HepG2 (cell line): ENCODE results near the gene GLIS2. TPM values are rescaled to one million over a fixed set of nuclear protein-coding genes. Genes with fewer than 3 reads are reported as not detected.

Experiments used
- CHCHD3 ChIP-seq: sonication (generic); formaldehyde crosslinking; IDR thresholded peaks from 2 replicates; pipeline ENCODE4 v1.8.0; 2022; ENCODE audit warnings: mild to moderate bottlenecking, missing genetic modification reagents, moderate library complexity
- DNMT3B ChIP-seq: conservative IDR thresholded peaks from 2 replicates; pipeline ENCODE4 v1.6.1; 2016; ENCODE audit warnings: missing biosample characterization, control low read depth
- EZH2 ChIP-seq: conservative IDR thresholded peaks from 2 replicates; pipeline ENCODE4 v1.6.1; 2012; ENCODE audit warnings: mild to moderate bottlenecking, low read depth, low read length, moderate library complexity
- MAZ ChIP-seq, 2 experiments: sonication (generic) in 1 of 2; formaldehyde crosslinking in 1 of 2; IDR thresholded peaks; 2 replicates each; pipeline versions ENCODE4 v1.5.0 to v1.6.1; 2012 to 2020; ENCODE audit warnings: low read depth in 2 of 2, mild to moderate bottlenecking in 2 of 2, borderline replicate concordance in 1 of 2, improper control_type of control experiment in 1 of 2, low read length in 1 of 2, missing genetic modification reagents in 1 of 2, moderate library complexity in 1 of 2
- MXD3 ChIP-seq: IDR thresholded peaks from 2 replicates; pipeline ENCODE4 v1.6.1; 2016; ENCODE audit warnings: mild to moderate bottlenecking, missing biosample characterization, missing genetic modification reagents
- MXI1 ChIP-seq: IDR thresholded peaks from 3 replicates; pipeline ENCODE4 v1.6.1; 2012; ENCODE audit warnings: low read depth, low read length, inconsistent platforms, borderline replicate concordance
- NR3C1 ChIP-seq: sonication (generic); formaldehyde crosslinking; IDR thresholded peaks from 2 replicates; pipeline ENCODE4 v1.4.0; 2020; ENCODE audit warnings: missing genetic modification reagents
- PRPF4 ChIP-seq: fragments of 200-400 bp; formaldehyde crosslinking; IDR thresholded peaks from 2 replicates; pipeline ENCODE4 v1.6.1; 2016; ENCODE audit warnings: low read length, low read depth; ENCODE audit not compliant: poor library complexity, severe bottlenecking
- RCOR2 ChIP-seq: IDR thresholded peaks from 2 replicates; pipeline ENCODE4 v1.6.1; 2016; ENCODE audit warnings: missing biosample characterization, missing genetic modification reagents
- SIX4 ChIP-seq: sonication (generic); formaldehyde crosslinking; IDR thresholded peaks from 2 replicates; pipeline ENCODE4 v1.4.0; 2020; ENCODE audit warnings: missing genetic modification reagents
- SMARCE1 ChIP-seq: fragments of 450-650 bp; IDR thresholded peaks from 2 replicates; pipeline ENCODE4 v1.6.1; 2017; ENCODE audit warnings: borderline replicate concordance
- SP1 ChIP-seq, 2 experiments: fragments of 450-650 bp in 1 of 2; sonication (generic) in 1 of 2; formaldehyde crosslinking in 1 of 2; IDR thresholded peaks; 2 replicates each; pipeline versions ENCODE4 v1.4.0 to v1.6.1; 2016 to 2020; ENCODE audit warnings: missing genetic modification reagents in 1 of 2
- YEATS2 ChIP-seq: sonication (generic); formaldehyde crosslinking; IDR thresholded peaks from 2 replicates; pipeline ENCODE4 v1.4.0; 2020; ENCODE audit warnings: missing genetic modification reagents, borderline replicate concordance
- ZFP41 ChIP-seq: sonication (generic); formaldehyde crosslinking; IDR thresholded peaks from 2 replicates; pipeline ENCODE4 v1.4.0; 2020; ENCODE audit warnings: mild to moderate bottlenecking, missing genetic modification reagents, borderline replicate concordance
- ZFP91 ChIP-seq: sonication (generic); formaldehyde crosslinking; IDR thresholded peaks from 2 replicates; pipeline ENCODE4 v1.9.0; 2022; ENCODE audit warnings: missing genetic modification reagents, mild to moderate bottlenecking, borderline replicate concordance
- ZMYM4 ChIP-seq: sonication (generic); formaldehyde crosslinking; IDR thresholded peaks from 2 replicates; pipeline ENCODE4 v1.8.1; 2023; ENCODE audit warnings: mild to moderate bottlenecking, missing genetic modification reagents
- ZNF317 ChIP-seq: sonication (generic); formaldehyde crosslinking; IDR thresholded peaks from 2 replicates; pipeline ENCODE4 v1.5.0; 2020; ENCODE audit warnings: mild to moderate bottlenecking, missing genetic modification reagents
- ZNF441 ChIP-seq: sonication (generic); formaldehyde crosslinking; IDR thresholded peaks from 2 replicates; pipeline ENCODE4 v1.7.0; 2021; ENCODE audit warnings: missing genetic modification reagents, borderline replicate concordance
- ZNF710 ChIP-seq: sonication (generic); formaldehyde crosslinking; IDR thresholded peaks from 2 replicates; pipeline ENCODE4 v1.5.0; 2020; ENCODE audit warnings: mild to moderate bottlenecking, missing genetic modification reagents, borderline replicate concordance
- ZNF713 ChIP-seq: sonication (generic); formaldehyde crosslinking; IDR thresholded peaks from 2 replicates; pipeline ENCODE4 v1.4.0; 2020; ENCODE audit warnings: mild to moderate bottlenecking, missing genetic modification reagents
- ZNF772 ChIP-seq: sonication (generic); formaldehyde crosslinking; IDR thresholded peaks from 2 replicates; pipeline ENCODE4 v1.5.0; 2020; ENCODE audit warnings: mild to moderate bottlenecking, missing genetic modification reagents
- ZNF776 ChIP-seq: sonication (generic); formaldehyde crosslinking; IDR thresholded peaks from 2 replicates; pipeline ENCODE4 v1.4.0; 2020; ENCODE audit warnings: mild to moderate bottlenecking, missing genetic modification reagents
- polyA plus RNA-seq, 8 experiments: library from polyadenylated mRNA; depleted of rRNA in 3 of 8; stranded (reverse) in 7 of 8; unstranded in 1 of 8; fragments of >200 nt; fragmentation: Illumina TruSeq in 4 of 8; extraction: Trizol in 4 of 8; gene quantifications; 2 replicates each; pipeline versions ENCODE4 v1.2.1 to v1.2.3, GENCODE V29; 2011 to 2016; ENCODE audit warnings: low read depth in 4 of 8, missing spikeins in 1 of 8, mixed read lengths in 1 of 8; ENCODE audit not compliant: insufficient read depth in 1 of 8
- total RNA-seq, 5 experiments: library from RNA; depleted of rRNA; stranded (reverse); fragments of >200 nt; fragmentation: Illumina TruSeq; extraction: Trizol; gene quantifications; 2 replicates each; pipeline ENCODE4 v1.2.3, GENCODE V29; 2016; ENCODE audit warnings: low read depth in 1 of 5
- TF ChIP-seq, protein P1 (sequence below): IDR thresholded peaks from 2 replicates; pipeline ENCODE4 v1.6.1; 2016; ENCODE audit warnings: missing compliant biosample characterization, missing genetic modification reagents, borderline replicate concordance

The GLIS2 gene
- total and polyA plus RNA-seq, 2 of the 13 experiments (the other 11 are each of a cell fraction or from before 2014, with no cell fraction given), result 0.28 to 0.29 TPM

DNA sequence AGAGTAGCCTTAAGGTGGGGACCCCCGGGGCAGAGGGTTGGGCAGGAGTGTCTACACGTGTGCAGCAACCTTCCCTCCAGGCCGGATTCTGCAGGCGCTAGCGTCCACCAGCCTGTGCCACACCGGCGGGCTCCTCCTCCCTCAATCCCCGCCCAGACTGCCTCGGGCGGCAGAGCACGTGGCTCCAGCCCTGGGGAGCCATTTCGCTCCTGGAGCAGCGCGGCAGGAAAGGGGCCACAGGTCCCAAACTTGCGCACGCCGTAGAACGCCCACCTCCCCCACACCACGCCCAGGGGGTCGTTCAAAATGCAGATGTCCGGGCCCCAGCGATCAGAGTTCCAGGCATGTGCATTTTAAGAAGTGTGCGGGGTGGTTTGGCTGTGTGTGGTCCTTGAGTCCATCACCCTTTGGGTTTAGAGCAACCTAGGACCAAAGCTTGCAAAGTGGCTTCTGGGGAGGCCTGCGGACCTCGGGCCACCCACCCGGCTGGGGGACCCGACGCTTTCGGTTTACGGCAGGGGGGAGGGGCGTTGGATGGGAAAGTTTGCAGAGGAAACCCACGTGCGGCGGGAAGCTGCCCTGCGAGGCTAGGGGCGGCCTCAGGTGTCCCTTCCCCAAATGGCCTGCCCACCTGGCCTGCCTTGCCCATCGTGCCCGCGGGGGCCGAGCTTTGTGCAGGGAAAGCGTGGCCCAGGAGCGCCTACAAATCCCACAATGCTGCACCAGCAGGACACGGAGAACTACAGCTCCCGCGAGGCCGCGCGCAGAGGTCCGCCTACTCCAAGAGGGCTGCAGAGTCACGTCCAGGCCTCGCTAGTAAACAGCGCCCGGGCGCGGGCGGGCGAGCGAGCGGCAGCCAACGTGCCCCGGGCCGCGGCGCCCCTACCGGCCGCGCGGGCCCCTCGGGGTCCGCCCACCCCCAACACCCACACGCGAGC is 44.4 kb upstream of the GLIS2 start (continued):
- TF ChIP-seq ZFP41, result peak; percentile 74; the same call in 1 of the 2 replicates
- 0 out of 2 replicates have a peak, but pooled peaks have one; percentile 79 for TF ChIP-seq ZNF713 (CRISPR knock-in tag)
- peak; percentile 92 for TF ChIP-seq MXD3 (CRISPR knock-in tag)
- peak; percentile 89 for TF ChIP-seq ZNF317
- TF ChIP-seq CHCHD3, result no peak
- no peak for TF ChIP-seq PRPF4
- peak; percentile 90 for TF ChIP-seq ZNF710 (CRISPR knock-in tag)
- 0 out of 2 replicates have a peak, but pooled peaks have one; percentile 45 for TF ChIP-seq ZMYM4 (CRISPR knock-in tag)
- TF ChIP-seq, protein P1, sequence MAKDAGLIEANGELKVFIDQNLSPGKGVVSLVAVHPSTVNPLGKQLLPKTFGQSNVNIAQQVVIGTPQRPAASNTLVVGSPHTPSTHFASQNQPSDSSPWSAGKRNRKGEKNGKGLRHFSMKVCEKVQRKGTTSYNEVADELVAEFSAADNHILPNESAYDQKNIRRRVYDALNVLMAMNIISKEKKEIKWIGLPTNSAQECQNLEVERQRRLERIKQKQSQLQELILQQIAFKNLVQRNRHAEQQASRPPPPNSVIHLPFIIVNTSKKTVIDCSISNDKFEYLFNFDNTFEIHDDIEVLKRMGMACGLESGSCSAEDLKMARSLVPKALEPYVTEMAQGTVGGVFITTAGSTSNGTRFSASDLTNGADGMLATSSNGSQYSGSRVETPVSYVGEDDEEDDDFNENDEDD (CRISPR knock-in tag), result peak; percentile 97
- TF ChIP-seq EZH2, result no peak
- TF ChIP-seq MAZ (IDR thresholded peaks at IDR 0.05; ENCODE audit: borderline replicate concordance, low read depth, low read length), result no peak
- peak; percentile 83 for TF ChIP-seq MAZ (CRISPR knock-in tag; IDR thresholded peaks at IDR 0.05; ENCODE audit: low read depth)
- TF ChIP-seq RCOR2 (CRISPR knock-in tag), result no peak
- TF ChIP-seq SMARCE1, result no peak
- TF ChIP-seq SP1 (IDR thresholded peaks at IDR 0.05), result no peak
- peak; percentile 84 for TF ChIP-seq SP1 (CRISPR knock-in tag; IDR thresholded peaks at IDR 0.05)
- no peak; the same call in 1 of the 2 replicates for TF ChIP-seq ZNF772
- peak; percentile 54 for TF ChIP-seq YEATS2 (CRISPR knock-in tag)
- TF ChIP-seq NR3C1, result no peak
- TF ChIP-seq MXI1, result peak; percentile 89; the same call in 1 of the 3 replicates
- peak; percentile 86 for TF ChIP-seq ZFP91 (CRISPR knock-in tag)
- 0 out of 2 replicates have a peak, but pooled peaks have one; percentile 11 for TF ChIP-seq SIX4 (CRISPR knock-in tag)
- TF ChIP-seq ZNF441 (CRISPR knock-in tag), result peak; percentile 76; the same call in 1 of the 2 replicates
- peak; percentile 81; the same call in 1 of the 2 replicates for TF ChIP-seq DNMT3B (CRISPR knock-in tag)
- TF ChIP-seq ZNF776 (CRISPR knock-in tag), result peak; percentile 97
